GM23338 (cell line): ENCODE measurements around the gene CDR2L. TPM values are rescaled to one million over a fixed set of nuclear protein-coding genes. Genes with fewer than 3 reads are reported as not detected.

Experiments
- ATAC-seq: fragments of 200-7000 bp; cut with Tn5 transposase; 3 replicates; pipeline ENCODE4 v1.9.1; 2020
- DNase-seq: peaks from one replicate; pipeline ENCODE4 v3.0.0-alpha.2; 2015; ENCODE audit warnings: low spot score
- H2AFZ ChIP-seq: fragments of 200-600 bp; sonication (generic); 2 replicates; pipeline ENCODE4 v1.8.0; 2016; ENCODE audit warnings: antibody characterized with exemption, mild to moderate bottlenecking, moderate library complexity
- H3F3A ChIP-seq: fragments of 200-600 bp; sonication (generic); replicated peaks from 2 replicates; pipeline ENCODE4 v1.8.0; 2017; ENCODE audit warnings: antibody characterized with exemption, mixed run types, low read depth
- H3K27ac ChIP-seq: fragments of 200-600 bp; sonication (generic); 2 replicates; pipeline ENCODE4 v1.6.1; 2016; ENCODE audit warnings: low read depth
- H3K27me3 ChIP-seq: fragments of 200-600 bp; sonication (generic); 2 replicates; pipeline ENCODE4 v1.8.0; 2016; ENCODE audit warnings: mild to moderate bottlenecking, mixed run types, moderate library complexity; ENCODE audit not compliant: insufficient read depth
- H3K36me3 ChIP-seq: fragments of 200-600 bp; sonication (generic); 2 replicates; pipeline ENCODE4 v1.8.0; 2016; ENCODE audit warnings: mild to moderate bottlenecking; ENCODE audit not compliant: insufficient read depth
- H3K4me1 ChIP-seq: fragments of 200-600 bp; sonication (generic); 2 replicates; pipeline ENCODE4 v1.8.0; 2016; ENCODE audit warnings: mild to moderate bottlenecking, moderate library complexity; ENCODE audit not compliant: insufficient read depth
- H3K4me2 ChIP-seq: fragments of 200-600 bp; sonication (generic); 2 replicates; pipeline ENCODE4 v1.7.1; 2017; ENCODE audit warnings: mixed run types
- H3K4me3 ChIP-seq: fragments of 200-600 bp; sonication (generic); 2 replicates; pipeline ENCODE4 v1.6.1; 2016; ENCODE audit warnings: mixed run types
- H3K79me2 ChIP-seq: fragments of 200-600 bp; sonication (generic); replicated peaks from 2 replicates; pipeline ENCODE4 v1.8.0; 2017; ENCODE audit warnings: mild to moderate bottlenecking; ENCODE audit not compliant: insufficient read depth
- H3K9me2 ChIP-seq: fragments of 200-600 bp; sonication (generic); 2 replicates; pipeline ENCODE4 v1.8.0; 2017; ENCODE audit not compliant: insufficient read depth
- H4K20me1 ChIP-seq: fragments of 200-600 bp; sonication (generic); replicated peaks from 2 replicates; pipeline ENCODE4 v1.8.0; 2017; ENCODE audit warnings: mild to moderate bottlenecking; ENCODE audit not compliant: insufficient read depth
- H3K27ac Mint-ChIP-seq: 2 replicates; pipeline ENCODE4 v1.8.0; 2020; ENCODE audit warnings: inconsistent platforms, mild to moderate bottlenecking, moderate library complexity, mixed read lengths
- H3K27me3 Mint-ChIP-seq: 3 replicates; pipeline ENCODE4 v1.8.0; 2022; ENCODE audit warnings: low read depth, mild to moderate bottlenecking, moderate library complexity, mixed read lengths, inconsistent platforms; ENCODE audit not compliant: insufficient read depth, poor library complexity
- H3K36me3 Mint-ChIP-seq: 3 replicates; pipeline ENCODE4 v1.8.0; 2021; ENCODE audit warnings: low read depth, mild to moderate bottlenecking, inconsistent platforms, moderate library complexity, mixed read lengths
- H3K4me1 Mint-ChIP-seq: 3 replicates; pipeline ENCODE4 v1.8.0; 2020; ENCODE audit warnings: mild to moderate bottlenecking, inconsistent platforms, mixed read lengths
- H3K4me3 Mint-ChIP-seq: 3 replicates; pipeline ENCODE4 v1.8.0; 2021; ENCODE audit warnings: moderate library complexity, mild to moderate bottlenecking, inconsistent platforms, mixed read lengths
- H3K9me3 Mint-ChIP-seq: 3 replicates; pipeline ENCODE4 v1.8.0; 2020; ENCODE audit warnings: moderate library complexity, mild to moderate bottlenecking, inconsistent platforms, mixed read lengths
- CTCF ChIP-seq, 2 experiments: fragments of 200-600 bp in 1 of 2; sonication (generic) in 1 of 2; conservative IDR thresholded peaks; 2 replicates each; pipeline versions ENCODE4 v1.5.1 to v1.6.1; 2016 to 2017; ENCODE audit warnings: antibody characterized with exemption in 2 of 2, low read depth in 2 of 2, mild to moderate bottlenecking in 2 of 2, moderate library complexity in 1 of 2
- ETS1 ChIP-seq: IDR thresholded peaks from 2 replicates; pipeline ENCODE4 v1.6.1; 2016; ENCODE audit warnings: antibody characterized with exemption
- EZH2 ChIP-seq: fragments of 200-600 bp; sonication (generic); IDR thresholded peaks from one replicate; pipeline ENCODE4 v1.8.0; 2017; ENCODE audit warnings: antibody characterized with exemption, mild to moderate bottlenecking, low read depth; ENCODE audit not compliant: unreplicated experiment
- NANOG ChIP-seq: IDR thresholded peaks from 2 replicates; pipeline ENCODE4 v1.6.1; 2016; ENCODE audit warnings: antibody characterized with exemption, borderline replicate concordance
- POLR2AphosphoS5 ChIP-seq: IDR thresholded peaks from 2 replicates; pipeline ENCODE4 v1.6.1; 2016; ENCODE audit warnings: antibody characterized with exemption, low read depth
- REST ChIP-seq: IDR thresholded peaks from one replicate; pipeline ENCODE4 v1.6.1; 2018; ENCODE audit warnings: antibody characterized with exemption; ENCODE audit not compliant: unreplicated experiment
- STAT1 ChIP-seq: IDR thresholded peaks from one replicate; pipeline ENCODE4 v1.6.1; 2016; ENCODE audit warnings: antibody characterized with exemption; ENCODE audit not compliant: unreplicated experiment
- ZNF331 ChIP-seq: fragments of 250-450 bp; sonication (Bioruptor Pico); IDR thresholded peaks from 2 replicates; pipeline ENCODE4 v1.5.0; 2020; ENCODE audit warnings: low read depth, mild to moderate bottlenecking, moderate library complexity
- ZNF462 ChIP-seq: fragments of 250-450 bp; sonication (Bioruptor Pico); IDR thresholded peaks from 2 replicates; pipeline ENCODE4 v1.5.0; 2020; ENCODE audit warnings: mild to moderate bottlenecking, moderate library complexity
- polyA plus RNA-seq: library from polyadenylated mRNA; unstranded; fragments of >200 nt; fragmentation: Nextera tagmentation; extraction: Ambion mirVana; gene quantifications from 2 replicates; pipeline ENCODE4 v1.2.1, GENCODE V29; 2016
- total RNA-seq: library from RNA; depleted of rRNA; stranded (reverse); fragments of >200 nt; shearing (Covaris generic); gene quantifications from 2 replicates; pipeline ENCODE4 v1.2.3, GENCODE V29; 2014

CDR2L gene
- total and polyA plus RNA-seq, 2 experiments from 2014 or later: 17.7 to 35.8 TPM

GRCh38 chr17:74943808-74944522 lies 43.5 kb upstream of the CDR2L start (continued):
- TF ChIP-seq ETS1 (no peak), CTCF (conservative IDR thresholded peaks at IDR 0.05; ENCODE audit: low read depth in 2 of 2) (no peak), STAT1 (no peak), ZNF331 (CRISPR knock-in tag) (no peak), EZH2 (no peak), NANOG (no peak), POLR2AphosphoS5 (no peak), REST (no peak)

- Histone ChIP-seq H2AFZ (no peak overlapping the region), H3K4me1 (0 out of 2 replicates have a peak, but pooled peaks cover 4% of the 10 kb centered on the region), H3K4me3 (no peak overlapping the region), H3K9me2 (no peaks in the 10 kb centered on the region), H3K27ac (no peak overlapping the region), H3K27me3 (peaks cover 3% of the 10 kb centered on the region; the same call in 1 of the 2 replicates), H3K36me3 (no peaks in the 10 kb centered on the region), H3K4me2 (no peak overlapping the region), H3F3A (no peaks in the 10 kb centered on the region), H3K79me2 (no peaks in the 10 kb centered on the region), H4K20me1 (no peaks in the 10 kb centered on the region)
- no peaks in the 10 kb centered on the region for H3K36me3 Mint-ChIP-seq
- no peak overlapping the region for H3K27ac Mint-ChIP-seq
- peaks cover 13% of the 10 kb centered on the region for H3K4me1 Mint-ChIP-seq
- ATAC-seq (no peak), DNase-seq (no peak)
- H3K27me3 Mint-ChIP-seq: peaks cover 16% of the 10 kb centered on the region
- H3K9me3 Mint-ChIP-seq: no peaks in the 10 kb centered on the region
- H3K4me3 Mint-ChIP-seq: no peak overlapping the region
- TF ChIP-seq EZH2 (no peak), ETS1 (no peak), POLR2AphosphoS5 (no peak), ZNF331 (CRISPR knock-in tag) (no peak), ZNF462 (CRISPR knock-in tag) (no peak), STAT1 (no peak)
Measured at GRCh38 chr17:74945543-74945942, 41.9 kb upstream of the CDR2L start.
